Stimulated activated CD4-positive, alpha-beta T cell treated with anti-CD3 and anti-CD28 coated beads, TNF-alpha, amount 100 ng/mL, for 24 hours (primary cell): ENCODE data around the gene RAB5A.
"Not testable (repeated sequence)": the region's sequence is repeated elsewhere in the genome, so short reads cannot be mapped to it uniquely, and the experiment has no call there.

Experiments
- DNase-seq, 3 experiments: peaks; one replicate each; pipeline ENCODE4 v3.0.0-alpha.2; 2020; ENCODE audit warnings: low read depth in 3 of 3

Gene RAB5A

DNA sequence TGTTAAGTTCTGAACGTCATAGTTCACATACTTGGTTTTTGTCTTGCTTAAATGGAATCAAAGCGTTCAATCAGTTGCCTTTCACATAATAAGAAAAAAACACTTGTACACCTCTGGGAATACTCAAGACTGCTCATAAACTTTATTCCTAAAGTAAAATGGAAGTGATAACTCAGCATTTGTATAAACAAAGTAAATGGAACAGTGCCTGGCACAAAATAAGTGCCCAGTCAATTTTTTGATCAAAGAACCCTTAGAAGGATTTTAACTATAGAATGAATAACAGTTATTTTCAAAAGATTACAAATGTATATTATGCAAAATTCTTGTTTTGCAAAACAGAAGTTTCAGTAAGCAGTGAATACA lies 1.3 kb downstream of the RAB5A start:
- DNase-seq, result no peak

DNA sequence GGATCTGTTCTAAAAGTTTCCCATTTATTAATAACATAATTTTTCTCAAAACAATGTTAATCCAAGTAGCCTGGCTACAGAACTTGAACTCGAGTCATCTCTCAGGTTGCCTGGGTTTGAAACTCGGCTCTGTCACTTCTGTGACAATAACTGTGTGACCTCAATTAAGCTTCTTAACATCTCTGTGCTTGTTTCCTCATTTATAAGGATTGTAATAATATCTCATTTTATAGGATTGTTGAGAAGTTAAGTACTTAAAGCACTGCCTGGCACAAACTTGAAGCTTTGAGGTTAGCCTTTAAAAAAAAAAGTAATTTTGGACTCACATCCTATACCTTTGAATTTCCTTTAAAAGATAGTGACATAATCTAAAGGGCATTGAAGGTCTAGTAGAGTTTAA lies 3.4 kb downstream of the RAB5A start:
- no peak for DNase-seq

DNA sequence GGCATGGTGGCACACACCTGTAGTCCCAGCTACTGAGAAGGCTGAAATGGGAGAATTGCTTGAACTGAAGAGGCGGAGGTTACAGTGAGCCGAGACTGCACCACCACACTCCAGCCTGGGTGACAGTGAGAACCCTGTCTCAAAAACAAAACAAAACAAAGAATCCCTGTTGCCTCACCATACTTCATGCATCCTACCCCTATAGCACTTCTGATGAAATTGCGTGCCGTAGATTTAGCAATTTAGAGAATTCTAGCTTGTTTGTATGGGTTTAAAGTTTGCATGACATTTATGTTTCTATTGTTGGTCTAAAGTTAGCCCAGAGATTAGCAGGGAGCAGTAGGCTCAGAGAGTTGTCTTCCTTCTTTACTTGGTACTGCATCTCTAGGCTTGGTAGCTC lies 7.8 kb downstream of the RAB5A start:
- DNase-seq, result no peak

DNA sequence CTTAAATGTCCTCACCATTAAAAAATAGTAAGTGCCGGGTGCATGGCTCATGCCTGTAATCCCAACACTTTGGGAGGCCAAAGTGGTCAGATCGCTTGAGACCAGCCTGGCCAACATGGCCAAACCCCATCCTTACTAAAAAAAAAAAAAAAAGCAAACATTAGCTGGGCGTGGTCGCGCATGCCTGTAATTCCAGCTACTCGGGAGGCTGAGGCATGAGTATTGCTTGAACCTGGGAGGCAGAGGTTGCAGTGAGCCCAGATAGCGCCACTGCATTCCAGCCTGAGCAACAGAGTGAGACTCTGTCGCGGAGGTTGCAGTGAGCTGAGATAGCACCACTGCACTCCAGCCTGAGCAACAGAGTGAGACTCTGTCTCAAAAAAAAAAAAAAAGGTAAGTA lies 10.5 kb downstream of the RAB5A start:
- DNase-seq, result not testable (repeated sequence)

DNA sequence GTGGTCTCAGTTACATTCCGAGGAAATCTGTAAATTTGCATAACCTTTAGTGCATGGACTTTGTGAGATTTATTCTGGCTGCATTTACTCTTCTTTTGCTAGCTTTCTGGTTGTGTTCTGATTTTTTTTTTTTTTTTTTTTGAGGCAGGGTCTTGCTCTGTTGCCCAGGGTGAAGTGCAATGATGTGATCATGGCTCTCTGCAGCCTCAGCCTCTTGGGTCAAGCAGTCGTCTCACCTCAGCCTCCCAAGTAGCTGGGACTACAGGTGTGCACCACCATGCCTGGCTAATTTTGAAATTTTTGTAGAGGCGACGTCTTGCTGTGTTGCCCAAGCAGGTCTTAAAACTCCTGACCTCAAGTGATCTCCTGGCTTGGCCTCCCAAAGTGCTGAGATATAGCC lies 12.6 kb downstream of the RAB5A start:
- DNase-seq, result no peak

DNA sequence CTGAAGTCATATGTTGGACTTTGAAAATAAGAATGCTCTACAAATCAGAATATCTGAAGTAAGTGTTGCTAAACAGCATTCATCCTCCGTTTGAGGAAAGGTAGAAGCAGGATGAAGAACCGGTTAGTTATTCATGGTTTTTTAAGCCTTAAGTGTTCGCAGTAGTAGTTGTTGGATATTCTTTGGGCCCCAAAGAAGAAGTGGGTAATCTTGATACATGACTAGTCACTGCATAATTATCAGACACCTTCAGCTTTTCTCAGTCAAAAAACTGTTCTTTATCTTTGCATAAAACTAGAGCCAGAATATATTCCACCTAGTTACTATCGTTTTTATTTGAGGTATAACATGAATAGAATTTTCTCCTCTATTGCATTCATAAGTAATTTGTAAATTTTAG lies 13.8 kb downstream of the RAB5A start:
- no peak for DNase-seq

DNA sequence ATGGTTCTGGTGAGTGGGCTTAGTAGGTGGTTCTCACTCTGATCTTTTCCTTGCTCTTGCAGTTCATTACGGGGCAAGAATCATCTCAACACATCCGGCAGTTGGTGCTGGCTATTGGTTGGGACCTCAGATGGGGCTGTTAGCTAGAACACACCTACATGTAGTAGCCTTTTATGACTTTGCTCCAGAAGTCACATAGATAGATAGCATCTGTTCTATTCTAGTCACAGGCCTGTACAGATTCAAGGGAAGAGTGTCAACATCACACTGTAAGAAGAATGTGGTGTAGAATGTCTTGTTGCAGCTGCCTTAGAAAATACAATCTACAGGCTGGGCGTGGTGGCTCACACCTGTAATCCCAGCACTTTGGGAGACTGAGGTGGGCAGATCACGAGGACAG lies 15.1 kb downstream of the RAB5A start:
- DNase-seq, result no peak

DNA sequence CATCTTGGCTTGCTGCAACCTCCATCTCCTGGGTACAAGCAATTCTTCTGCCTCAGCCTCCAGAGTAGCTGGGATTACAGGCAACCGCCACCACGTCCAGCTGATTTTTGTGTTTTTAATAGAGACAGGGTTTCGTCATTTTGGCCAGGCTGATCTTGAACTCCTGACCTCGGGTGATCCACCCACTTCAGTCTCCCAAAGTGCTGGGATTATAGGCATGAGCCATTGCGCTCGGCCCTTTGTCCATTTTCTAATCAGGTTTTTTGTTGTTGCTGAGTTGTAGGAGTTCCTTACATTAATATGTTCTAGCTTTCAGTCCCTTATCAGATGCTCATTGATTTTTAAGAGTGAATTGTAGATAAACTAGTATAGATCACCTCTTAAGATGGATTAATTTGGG lies 20.3 kb downstream of the RAB5A start:
- no peak for DNase-seq

DNA sequence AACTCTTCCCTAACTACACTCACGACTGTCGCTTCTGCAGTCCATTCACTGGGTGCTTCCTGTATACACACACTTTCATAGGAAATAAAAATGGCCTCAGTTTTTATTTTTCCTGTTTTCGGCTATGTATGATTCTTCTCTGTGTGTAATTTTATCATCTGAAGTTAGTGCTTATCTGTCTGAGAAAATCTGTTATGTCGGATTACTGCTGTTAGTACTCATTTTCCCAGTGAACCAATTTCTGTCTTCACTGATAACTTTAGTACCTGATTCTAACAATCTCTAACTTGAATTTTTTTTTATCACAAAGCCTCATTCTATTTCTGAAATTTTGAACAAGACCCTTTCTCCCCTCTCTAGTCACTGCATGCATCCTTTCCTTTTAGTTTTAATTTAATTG lies 20.9 kb downstream of the RAB5A start:
- no peak for DNase-seq

DNA sequence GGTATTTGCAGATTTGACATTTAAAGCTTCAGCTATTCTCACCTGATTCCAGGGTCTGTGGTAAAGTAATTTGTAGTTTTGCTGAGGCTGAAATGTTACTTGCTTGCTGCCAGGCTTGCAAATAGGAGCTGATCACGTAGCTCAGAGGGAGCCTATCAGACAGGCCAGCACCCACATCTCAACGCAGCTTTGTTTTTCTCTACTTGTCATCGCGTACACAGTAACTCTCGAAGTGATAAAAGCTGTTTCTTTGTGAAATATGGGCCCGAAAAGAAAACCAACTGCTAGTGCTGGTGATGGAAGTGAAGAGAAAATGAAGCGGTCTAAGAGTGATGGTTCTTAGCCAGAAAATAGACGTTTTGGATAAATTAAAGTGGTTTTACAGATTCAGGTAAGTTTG lies 23.4 kb downstream of the RAB5A start:
- no peak for DNase-seq

DNA sequence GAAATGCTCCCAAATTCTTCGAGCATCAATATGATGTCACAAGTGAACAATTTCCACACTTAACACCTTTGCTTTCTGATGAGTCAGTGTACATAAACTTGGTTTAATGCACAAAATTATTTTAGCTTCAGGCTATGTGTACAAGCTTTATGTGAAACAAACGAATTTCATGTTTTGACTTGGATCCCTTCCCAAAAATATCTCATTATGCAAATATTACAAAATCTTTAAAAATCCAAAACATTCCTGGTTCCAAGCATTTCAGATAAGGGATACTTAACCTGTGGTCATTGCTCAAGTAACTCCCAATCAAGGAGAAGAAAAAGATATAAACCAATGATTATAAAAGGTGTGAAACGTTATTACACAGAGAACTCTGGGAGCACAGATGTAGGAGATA lies 25.2 kb downstream of the RAB5A start:
- DNase-seq, result no peak

DNA sequence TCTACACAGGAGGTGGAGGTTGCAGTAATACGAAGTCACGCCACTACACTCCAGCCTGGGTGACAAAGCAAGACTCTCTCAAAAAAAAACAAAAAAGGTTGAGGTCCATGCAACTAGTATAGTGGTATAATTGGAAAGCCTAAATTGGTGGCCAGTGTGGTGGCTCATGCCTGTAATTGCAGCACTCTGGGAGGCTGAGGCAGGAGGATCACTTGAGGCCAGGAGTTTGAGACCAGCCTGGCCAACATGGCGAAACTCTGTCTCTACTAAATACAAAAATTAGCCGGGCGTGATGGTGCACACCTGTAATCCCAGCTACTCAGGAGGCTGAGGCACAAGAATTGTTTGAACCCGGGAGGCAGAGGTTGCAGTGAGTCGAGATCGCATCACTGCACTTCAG lies 42.0 kb downstream of the RAB5A start:
- not testable (repeated sequence) for DNase-seq

DNA sequence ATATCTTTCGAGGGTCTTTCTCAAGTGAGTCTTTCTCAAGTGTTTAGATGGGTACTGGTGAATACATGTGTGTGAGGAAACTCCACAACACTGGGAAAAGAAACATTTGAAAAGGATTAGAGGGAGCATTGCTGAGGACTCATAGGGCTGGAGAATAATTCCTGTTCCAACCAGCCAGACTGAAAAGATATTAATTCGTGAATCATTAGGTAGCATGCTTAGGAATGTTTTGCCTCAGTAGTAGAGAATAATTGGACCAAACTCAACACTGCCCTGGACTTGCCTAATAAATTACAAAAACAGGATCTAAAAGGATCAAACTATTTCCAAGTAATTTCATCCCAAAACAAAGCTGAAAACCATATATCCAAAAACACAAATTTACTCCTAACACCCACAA lies 47.9 kb downstream of the RAB5A start:
- no peak for DNase-seq

DNA sequence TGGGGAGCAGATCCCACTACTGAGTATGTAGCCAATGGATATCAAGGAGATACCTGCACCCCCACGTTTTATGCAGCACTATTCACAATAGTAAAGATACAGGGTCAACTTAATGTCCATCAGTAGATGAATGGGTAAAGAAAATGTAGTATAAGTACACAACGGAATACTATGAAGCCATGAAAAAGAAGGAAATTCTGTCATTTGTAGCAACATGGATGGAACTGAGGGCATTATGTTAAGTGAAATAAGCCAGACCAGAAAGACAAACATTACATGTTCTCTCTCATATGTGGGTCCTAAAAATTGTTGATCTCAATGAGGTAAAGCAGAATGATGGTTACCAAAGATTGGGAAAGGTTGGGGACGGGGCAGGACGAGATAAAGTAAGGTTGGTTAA lies 50.6 kb downstream of the RAB5A start:
- no peak for DNase-seq

DNA sequence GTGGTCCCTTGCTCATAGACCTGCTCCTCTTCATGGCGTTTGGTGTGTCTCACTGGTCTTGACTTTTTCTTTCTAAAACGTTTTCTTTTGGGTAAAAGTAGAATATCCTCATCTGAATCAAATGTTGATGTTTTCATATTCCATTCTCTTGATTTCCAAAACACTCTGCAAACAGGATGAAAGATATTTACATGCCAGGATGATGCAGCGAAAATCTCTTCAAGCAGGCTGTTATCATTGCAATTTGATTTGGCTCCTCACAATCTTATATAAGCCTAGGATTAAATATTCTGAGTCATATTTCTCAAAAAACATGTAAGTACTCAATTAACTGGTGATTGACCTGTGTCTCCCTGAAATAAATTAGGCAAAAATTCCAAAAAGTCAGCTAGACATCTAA lies 55.0 kb downstream of the RAB5A start:
- no peak for DNase-seq

DNA sequence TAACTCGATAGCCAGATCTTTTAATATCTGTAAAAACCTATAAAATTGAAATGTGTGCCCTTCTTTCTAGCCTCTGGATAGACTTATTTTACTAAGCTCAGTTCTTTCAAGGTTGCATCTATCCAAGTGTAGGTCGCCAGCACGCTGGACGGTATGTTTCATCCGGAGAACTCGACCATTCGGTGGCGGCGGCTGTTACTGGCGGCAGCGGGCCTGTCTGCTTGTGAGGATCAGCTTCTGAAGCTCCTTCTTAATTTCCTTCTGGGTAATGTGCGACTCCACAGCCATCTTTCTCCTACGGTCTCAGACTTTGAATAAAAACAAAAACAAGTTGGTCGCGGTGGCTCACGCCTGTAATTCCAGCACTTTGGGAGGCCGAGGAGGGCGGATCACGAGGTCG lies 61.1 kb downstream of the RAB5A start:
- DNase-seq, result no peak

DNA sequence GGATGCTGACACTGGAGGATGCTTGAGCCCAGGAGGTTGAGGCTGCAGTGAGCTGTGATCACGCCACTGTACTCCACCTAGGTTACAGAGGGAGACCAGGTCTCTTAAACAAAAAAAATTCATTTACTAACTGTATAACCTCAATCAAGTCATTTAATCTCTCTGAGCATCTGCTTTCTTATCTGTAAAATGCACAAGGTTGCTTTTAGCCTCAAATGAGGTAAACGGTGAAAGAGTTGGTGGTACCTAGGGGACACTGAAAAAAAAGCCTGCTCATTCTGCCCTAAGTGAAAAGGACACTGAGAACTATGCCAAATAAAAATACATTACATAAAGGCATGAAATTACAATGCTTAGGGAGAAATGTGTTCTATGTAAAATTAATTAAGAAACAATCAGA lies 61.7 kb downstream of the RAB5A start:
- DNase-seq, result no peak

DNA sequence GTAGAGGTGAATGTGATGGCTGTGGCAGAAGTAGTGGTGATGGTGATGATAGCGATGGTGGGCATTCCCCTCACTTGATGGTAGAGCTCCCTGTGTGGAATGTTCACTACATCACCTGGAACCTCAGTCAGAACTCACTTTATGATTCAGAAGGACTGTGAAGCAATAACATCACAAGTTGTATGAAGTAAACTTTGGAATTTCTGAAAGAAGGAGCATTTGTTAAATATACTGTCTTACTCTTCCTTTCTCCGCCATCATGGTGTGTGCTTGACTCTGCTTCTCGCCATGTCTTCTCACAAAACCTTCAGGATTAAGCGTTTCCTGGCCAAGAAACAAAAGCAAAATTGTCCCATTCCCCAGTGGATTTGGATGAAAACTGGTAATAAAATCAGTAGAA lies 65.3 kb downstream of the RAB5A start, which contains the start of gene PP2D1:
Gene PP2D1, minus strand, starts transcription at position 101 of the 400 bp plus-strand sequence. CDS start 192 bp downstream, outside the sequence.
- no peak for DNase-seq

DNA sequence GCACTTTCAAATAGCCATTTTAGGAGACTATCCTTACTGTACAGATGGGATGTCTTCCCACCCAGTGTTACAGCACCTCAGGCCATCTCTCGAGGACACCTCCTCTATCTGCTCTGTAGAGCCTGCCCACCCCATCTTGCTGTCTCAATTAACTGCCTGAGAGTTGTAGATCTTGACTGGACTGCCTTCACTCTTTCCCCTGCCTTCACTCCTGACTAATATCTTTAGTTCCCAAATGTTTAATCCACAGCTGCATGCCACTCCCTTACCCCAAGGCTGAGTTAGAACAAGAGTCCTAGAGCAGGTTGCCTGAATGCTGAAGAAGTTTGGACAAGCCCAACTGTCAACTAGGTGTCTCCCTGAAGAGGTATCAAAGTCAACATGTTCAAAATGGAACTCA lies 66.5 kb downstream of the RAB5A start:
- DNase-seq, result no peak

DNA sequence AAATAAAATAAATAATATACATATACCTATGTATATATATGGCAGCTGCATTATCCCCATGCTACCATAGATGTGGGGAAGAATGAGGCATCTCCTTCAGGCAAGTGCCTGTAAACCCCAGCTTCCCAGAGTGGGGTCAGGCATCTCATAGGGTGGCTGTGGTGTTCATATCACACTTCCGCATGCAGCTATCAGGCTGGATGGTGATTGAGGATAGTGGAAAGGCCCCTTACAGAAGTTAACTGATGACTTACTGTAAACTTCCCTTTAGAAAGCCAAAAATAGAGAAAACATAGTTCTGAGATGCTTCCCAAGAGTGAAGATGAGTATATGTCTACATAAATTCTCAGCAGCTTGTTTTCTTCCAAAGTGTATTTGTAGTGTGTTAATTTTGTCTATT lies 68.6 kb downstream of the RAB5A start:
- DNase-seq, result no peak

DNA sequence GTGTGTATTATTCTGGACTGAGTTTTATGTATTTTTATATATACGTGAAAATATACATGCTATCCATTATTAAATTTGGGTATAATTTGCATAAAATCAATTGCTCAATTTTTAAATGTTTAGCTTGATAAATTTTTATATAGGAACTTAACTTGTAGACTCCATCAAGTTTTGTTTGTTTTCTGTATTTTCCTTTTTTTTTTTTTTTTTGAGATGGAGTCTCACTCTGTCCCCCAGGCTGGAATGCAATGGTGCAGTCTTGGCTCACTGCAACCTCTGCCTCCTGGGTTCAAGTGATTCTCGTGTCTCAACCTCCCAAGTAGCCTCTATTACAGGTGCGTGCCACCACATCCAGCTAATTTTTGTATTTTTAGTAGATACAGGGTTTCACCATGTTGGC lies 69.2 kb downstream of the RAB5A start:
- not testable (repeated sequence) for DNase-seq

DNA sequence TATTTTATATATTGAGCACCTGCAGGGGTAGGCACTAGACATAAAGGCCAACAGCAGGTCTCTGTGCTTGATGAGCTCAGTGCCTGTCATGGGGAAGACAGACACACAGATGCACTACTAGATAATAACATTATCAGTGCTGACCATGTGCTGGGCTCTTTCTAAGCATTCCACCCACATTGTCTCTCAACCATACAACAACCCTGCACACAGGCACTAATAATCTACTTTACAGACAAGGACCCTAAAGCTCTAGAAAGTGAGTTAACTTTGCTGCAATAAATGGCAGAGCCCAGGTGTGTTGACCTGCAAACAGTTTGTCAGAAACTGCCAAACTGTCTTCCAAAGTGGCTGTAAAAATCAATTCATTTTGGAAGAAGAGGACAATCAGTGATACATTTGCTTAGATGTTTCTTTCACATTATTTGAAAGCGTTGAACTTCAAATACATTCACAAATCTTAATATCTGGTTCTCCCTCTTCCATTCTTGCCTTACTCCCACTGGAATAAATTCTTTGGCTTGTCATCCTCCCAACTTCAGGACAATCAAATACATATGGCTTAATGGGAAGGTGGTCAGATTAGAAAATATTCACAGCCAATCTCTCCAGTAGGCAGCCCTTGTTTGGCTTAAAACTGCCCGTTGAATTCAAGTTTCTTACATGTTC lies 76.2 kb downstream of the RAB5A start:
- DNase-seq, result no peak

DNA sequence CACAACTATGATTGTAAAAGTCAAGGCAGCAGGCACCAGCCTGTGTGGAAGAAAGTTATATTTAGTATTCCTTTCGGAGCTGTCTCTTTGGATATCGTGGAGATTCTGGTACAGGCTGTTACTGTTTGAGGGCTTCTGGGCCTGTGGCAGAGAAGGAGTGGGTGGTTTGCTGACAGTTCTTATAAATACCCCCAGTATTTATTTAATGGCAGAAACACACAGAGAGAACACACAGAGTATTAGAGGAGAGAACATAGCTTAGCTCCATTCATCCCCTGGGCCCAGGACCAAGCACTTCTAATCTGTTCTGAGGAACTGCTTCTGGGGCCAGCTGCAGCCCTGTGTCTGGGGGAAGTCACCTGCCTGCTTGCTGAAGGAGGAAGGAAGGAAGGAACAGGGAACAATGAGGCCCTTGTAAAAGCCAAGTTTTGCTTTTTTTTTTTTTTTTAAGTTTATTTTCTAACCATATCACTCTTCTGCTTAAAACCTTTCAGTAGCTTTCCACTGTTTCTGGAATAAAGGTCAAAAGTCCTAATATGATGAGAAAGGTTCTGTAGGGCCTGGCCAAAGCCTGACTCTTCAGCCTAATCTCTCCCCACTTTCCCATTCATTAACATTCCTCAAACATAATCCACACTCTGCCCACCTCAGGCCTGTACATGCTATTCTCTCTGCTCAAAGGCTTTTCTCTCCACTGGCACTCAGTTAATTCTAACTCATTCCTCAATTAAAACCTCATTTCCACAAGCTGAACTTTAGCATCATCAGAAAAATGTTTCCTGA lies 76.9 kb downstream of the RAB5A start:
- no peak for DNase-seq

DNA sequence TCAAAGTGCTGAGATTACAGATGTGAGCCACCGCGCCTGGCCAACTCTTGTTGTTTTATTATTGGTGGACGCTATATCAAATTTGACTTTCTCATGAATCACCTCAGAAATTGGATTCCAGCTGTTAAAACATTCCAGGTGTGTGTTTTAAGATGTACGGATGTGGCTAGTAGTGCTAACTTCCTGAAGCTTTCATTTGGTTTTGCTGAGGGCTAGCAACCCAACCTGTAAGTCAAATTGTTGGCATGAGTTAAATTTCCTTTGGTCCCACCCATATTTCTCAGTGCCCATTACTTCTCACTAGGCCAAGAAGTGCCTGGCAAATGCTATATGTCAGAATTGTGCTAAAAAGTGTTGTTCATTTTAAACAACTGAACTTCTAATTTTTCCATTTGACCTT lies 80.2 kb downstream of the RAB5A start:
- no peak for DNase-seq
